BLaER1 (cell line): ENCODE data around the gene DPP9.
"Not testable (repeated sequence)": the region's sequence is repeated elsewhere in the genome, so short reads cannot be mapped to it uniquely, and the experiment has no call there.

Experiments used
- H3K27ac ChIP-seq: shearing (Covaris generic); formaldehyde crosslinking; 2 replicates; pipeline ENCODE4 v1.8.1; 2022
- H3K27me3 ChIP-seq: shearing (Covaris generic); formaldehyde crosslinking; 2 replicates; pipeline ENCODE4 v1.8.1; 2022
- H3K36me3 ChIP-seq: shearing (Covaris generic); formaldehyde crosslinking; 2 replicates; pipeline ENCODE4 v1.8.1; 2022
- H3K4me1 ChIP-seq: shearing (Covaris generic); formaldehyde crosslinking; 2 replicates; pipeline ENCODE4 v1.8.1; 2022
- H3K4me2 ChIP-seq: shearing (Covaris generic); formaldehyde crosslinking; 2 replicates; pipeline ENCODE4 v1.8.1; 2022
- H3K4me3 ChIP-seq: shearing (Covaris generic); formaldehyde crosslinking; 2 replicates; pipeline ENCODE4 v1.8.1; 2022
- H3K9ac ChIP-seq: shearing (Covaris generic); formaldehyde crosslinking; 2 replicates; pipeline ENCODE4 v1.8.1; 2022
- H3K9me3 ChIP-seq: shearing (Covaris generic); formaldehyde crosslinking; 2 replicates; pipeline ENCODE4 v1.8.1; 2022
- H4K20me1 ChIP-seq: shearing (Covaris generic); formaldehyde crosslinking; 2 replicates; pipeline ENCODE4 v1.8.1; 2022
- Cebpa-rat ChIP-seq: shearing (Covaris generic); IDR thresholded peaks from 2 replicates; pipeline ENCODE4 v1.8.1; 2022

Gene DPP9

GRCh38 chr19:4721196-4721595, 2.4 kb downstream of the DPP9 start:
- peaks cover 58% of the 10 kb centered on the region for H3K36me3 ChIP-seq
- no peak overlapping the region for H3K9ac ChIP-seq
- H3K4me1 ChIP-seq = peaks cover 27% of the 10 kb centered on the region
- no peaks in the 10 kb centered on the region for H3K9me3 ChIP-seq
- no peak for TF ChIP-seq Cebpa-rat
- H3K27me3 ChIP-seq = no peaks in the 10 kb centered on the region
- H3K4me3 ChIP-seq = no peak overlapping the region
- H3K27ac ChIP-seq = no peak overlapping the region
- peaks cover 63% of the 10 kb centered on the region for H4K20me1 ChIP-seq
- no peak overlapping the region for H3K4me2 ChIP-seq

DNA sequence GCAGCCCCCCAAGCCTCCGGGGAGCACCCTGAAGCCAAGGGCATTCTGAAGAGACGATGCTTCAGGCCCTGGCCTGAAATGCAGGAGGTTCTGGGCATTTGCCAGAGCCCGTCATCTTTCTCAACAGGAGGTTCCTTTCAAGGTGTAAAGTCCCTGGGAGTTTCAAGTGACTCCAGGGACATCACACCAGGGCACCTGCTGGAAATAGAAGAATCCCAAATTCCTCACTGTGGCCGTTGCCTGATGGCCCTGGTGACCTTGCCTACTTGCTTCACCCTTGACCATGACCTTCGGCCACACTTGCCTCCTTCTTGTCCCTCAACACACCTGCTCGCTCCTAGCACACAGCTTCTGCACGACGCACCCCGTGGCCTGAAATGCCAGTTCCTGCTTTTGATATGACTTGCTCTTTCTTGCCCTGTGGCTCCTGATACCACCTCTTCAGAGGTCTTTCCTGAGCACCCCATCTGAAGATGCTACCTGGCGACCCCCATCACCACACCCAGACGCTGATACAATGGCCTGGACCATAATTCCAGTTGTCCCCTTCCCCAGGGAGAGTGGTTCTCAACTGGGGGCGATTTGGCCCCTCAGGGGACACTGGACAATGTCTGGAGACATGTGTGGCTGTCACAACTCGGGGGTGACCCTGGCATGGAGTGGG, 3.5 kb downstream of the DPP9 start:
- no peak for TF ChIP-seq Cebpa-rat
- H3K36me3 ChIP-seq = peaks cover 68% of the 10 kb centered on the region
- no peaks in the 10 kb centered on the region for H3K9me3 ChIP-seq
- H3K4me2 ChIP-seq = no peak overlapping the region
- no peaks in the 10 kb centered on the region for H3K27me3 ChIP-seq
- no peak overlapping the region for H3K9ac ChIP-seq
- peaks cover 26% of the 10 kb centered on the region for H3K4me1 ChIP-seq
- no peak overlapping the region for H3K27ac ChIP-seq
- peaks cover 63% of the 10 kb centered on the region for H4K20me1 ChIP-seq
- no peak overlapping the region for H3K4me3 ChIP-seq

DNA sequence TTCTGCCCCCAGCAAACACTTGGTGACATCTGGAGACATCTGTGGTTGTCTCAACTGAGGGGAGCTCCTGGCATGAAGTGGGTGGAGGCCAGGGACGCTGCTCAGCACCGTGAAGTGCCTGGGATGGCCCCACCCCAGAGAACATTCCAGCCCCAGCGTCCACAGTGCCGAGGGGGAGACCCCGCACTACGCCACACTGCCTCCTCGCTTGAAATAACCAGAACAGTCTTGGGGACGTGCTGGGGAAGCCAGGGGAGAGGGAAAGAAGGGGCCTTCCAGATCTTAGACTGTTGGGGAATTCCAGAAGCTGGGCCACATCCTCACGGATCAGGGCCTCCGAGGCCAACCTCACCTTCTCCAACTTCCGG, 4.2 kb downstream of the DPP9 start:
- no peaks in the 10 kb centered on the region for H3K27me3 ChIP-seq
- H3K27ac ChIP-seq = no peak overlapping the region
- H3K36me3 ChIP-seq = peaks cover 75% of the 10 kb centered on the region
- no peak overlapping the region for H3K9ac ChIP-seq
- peaks cover 63% of the 10 kb centered on the region for H4K20me1 ChIP-seq
- H3K4me2 ChIP-seq = no peak overlapping the region
- H3K4me3 ChIP-seq = no peak overlapping the region
- TF ChIP-seq Cebpa-rat = no peak
- H3K9me3 ChIP-seq = no peaks in the 10 kb centered on the region
- H3K4me1 ChIP-seq = peaks cover 22% of the 10 kb centered on the region

GRCh38 chr19:4717966-4718701, 5.5 kb downstream of the DPP9 start:
- peaks cover 22% of the 10 kb centered on the region for H3K4me1 ChIP-seq
- peaks cover 64% of the 10 kb centered on the region for H4K20me1 ChIP-seq
- H3K4me2 ChIP-seq = no peak overlapping the region
- peaks cover 88% of the 10 kb centered on the region for H3K36me3 ChIP-seq
- no peak for TF ChIP-seq Cebpa-rat
- H3K9ac ChIP-seq = no peak overlapping the region
- no peaks in the 10 kb centered on the region for H3K9me3 ChIP-seq
- no peak overlapping the region for H3K4me3 ChIP-seq
- no peaks in the 10 kb centered on the region for H3K27me3 ChIP-seq
- no peak overlapping the region for H3K27ac ChIP-seq

DNA sequence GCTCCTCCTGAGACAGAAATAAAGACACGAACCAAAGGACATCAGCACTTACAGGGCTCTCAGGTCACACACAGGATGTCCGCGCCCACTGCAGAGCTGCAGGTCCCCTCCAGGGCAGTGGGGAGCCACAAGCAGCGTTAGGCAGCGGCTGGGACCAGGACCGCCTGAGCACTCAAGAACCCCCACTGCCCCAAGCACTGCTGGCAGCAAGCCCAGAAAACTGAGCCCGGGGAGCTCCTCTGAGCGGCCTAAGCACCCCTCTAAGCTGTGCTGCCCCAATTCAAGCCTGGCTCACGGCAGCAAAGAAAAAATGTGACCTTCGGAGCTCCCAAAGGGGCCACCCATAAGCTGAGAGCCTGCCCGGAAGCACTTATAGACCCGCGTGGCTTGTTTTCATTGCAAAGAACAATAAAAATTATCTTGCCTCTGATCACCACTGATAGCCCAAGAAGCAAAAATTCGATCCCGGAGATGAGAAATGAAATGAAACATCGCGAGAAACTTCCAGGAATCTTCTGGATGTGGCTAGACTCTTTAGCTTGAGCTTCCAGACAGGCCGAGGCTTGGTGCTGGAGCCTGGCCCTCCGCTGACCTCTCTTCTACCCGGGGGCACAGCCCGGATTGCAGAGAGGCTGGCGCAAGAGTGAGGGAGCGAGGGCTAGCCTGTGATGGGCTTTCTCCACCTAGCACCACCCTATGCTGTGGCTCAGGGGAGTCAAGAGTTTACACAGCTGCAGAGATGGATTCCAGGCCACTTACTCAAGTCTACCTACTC, 6.3 kb downstream of the DPP9 start:
- Histone ChIP-seq H3K9ac (no peak overlapping the region), H3K36me3 (peaks cover 96% of the 10 kb centered on the region), H3K4me1 (peaks cover 16% of the 10 kb centered on the region)

GRCh38 chr19:4715529-4716221, 8.0 kb downstream of the DPP9 start:
- peaks cover 5% of the 10 kb centered on the region for H3K4me1 ChIP-seq
- no peak overlapping the region for H3K4me3 ChIP-seq
- peaks cover 100% of the 10 kb centered on the region for H3K36me3 ChIP-seq
- H4K20me1 ChIP-seq = peaks cover 46% of the 10 kb centered on the region
- H3K4me2 ChIP-seq = no peak overlapping the region
- no peaks in the 10 kb centered on the region for H3K27me3 ChIP-seq
- no peak for TF ChIP-seq Cebpa-rat
- no peak overlapping the region for H3K27ac ChIP-seq
- no peaks in the 10 kb centered on the region for H3K9me3 ChIP-seq
- H3K9ac ChIP-seq = no peak overlapping the region

More for the DNA sequence above, 6.3 kb downstream of the DPP9 start:
- peaks cover 63% of the 10 kb centered on the region for H4K20me1 ChIP-seq
- no peak overlapping the region for H3K4me3 ChIP-seq
- H3K27me3 ChIP-seq = no peaks in the 10 kb centered on the region
- no peak for TF ChIP-seq Cebpa-rat
- H3K4me2 ChIP-seq = no peak overlapping the region
- no peaks in the 10 kb centered on the region for H3K9me3 ChIP-seq
- no peak overlapping the region for H3K27ac ChIP-seq

GRCh38 chr19:4715178-4715528, 8.5 kb downstream of the DPP9 start:
- H3K4me3 ChIP-seq, H3K27ac ChIP-seq, H3K27me3 ChIP-seq, H3K4me2 ChIP-seq, H3K9ac ChIP-seq, H3K9me3 ChIP-seq: not testable (repeated sequence)
- peaks cover 100% of the 10 kb centered on the region for H3K36me3 ChIP-seq
- peaks cover 10% of the 10 kb centered on the region for H3K4me1 ChIP-seq
- peaks cover 45% of the 10 kb centered on the region for H4K20me1 ChIP-seq

GRCh38 chr19:4714016-4714415, 9.6 kb downstream of the DPP9 start:
- H3K9me3 ChIP-seq = no peaks in the 10 kb centered on the region
- no peak overlapping the region for H3K4me3 ChIP-seq
- peaks cover 15% of the 10 kb centered on the region for H3K4me1 ChIP-seq
- no peak overlapping the region for H3K27ac ChIP-seq
- peaks cover 98% of the 10 kb centered on the region for H3K36me3 ChIP-seq
- no peak for TF ChIP-seq Cebpa-rat
- no peaks in the 10 kb centered on the region for H3K27me3 ChIP-seq
- no peak overlapping the region for H3K4me2 ChIP-seq
- H3K9ac ChIP-seq = no peak overlapping the region
- H4K20me1 ChIP-seq = peaks cover 40% of the 10 kb centered on the region

DNA sequence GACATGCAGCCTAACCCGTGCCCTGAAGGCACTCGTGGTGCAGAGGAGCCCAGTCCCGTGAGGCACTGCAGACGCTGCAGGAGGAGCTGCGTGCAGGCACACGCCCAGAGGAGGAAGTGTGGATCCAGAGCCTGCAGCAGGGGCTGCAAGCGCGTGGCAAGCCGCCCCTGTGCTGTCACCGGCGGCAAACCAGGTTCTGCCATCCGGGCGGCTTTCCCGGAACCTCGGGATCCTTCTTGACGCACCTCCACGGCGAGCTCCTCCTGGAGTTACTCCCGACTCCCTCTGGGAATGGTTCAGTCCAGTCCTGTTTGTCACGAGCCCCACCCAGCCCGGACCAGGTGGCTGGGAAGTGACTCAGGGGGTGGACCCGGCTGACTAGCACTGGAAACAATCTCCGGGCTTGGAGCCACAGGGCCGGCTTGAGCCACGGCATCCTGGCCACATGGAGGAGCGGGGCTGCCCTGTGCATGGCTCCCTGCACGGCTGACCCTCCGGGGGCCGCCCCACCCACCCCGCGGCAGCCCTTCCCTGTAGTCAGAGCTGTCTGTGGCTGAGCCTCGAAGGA, 10.2 kb downstream of the DPP9 start:
- no peaks in the 10 kb centered on the region for H3K27me3 ChIP-seq
- H3K4me2 ChIP-seq = no peak overlapping the region
- H3K4me3 ChIP-seq = no peak overlapping the region
- peaks cover 97% of the 10 kb centered on the region for H3K36me3 ChIP-seq
- peaks cover 36% of the 10 kb centered on the region for H4K20me1 ChIP-seq
- TF ChIP-seq Cebpa-rat = no peak
- H3K9ac ChIP-seq = no peak overlapping the region
- peaks cover 15% of the 10 kb centered on the region for H3K4me1 ChIP-seq
- H3K9me3 ChIP-seq = no peaks in the 10 kb centered on the region
- no peak overlapping the region for H3K27ac ChIP-seq
